ENCODE results near the gene BPIFB1. TPM values are rescaled to one million over a fixed set of nuclear protein-coding genes. Genes with fewer than 3 reads are reported as not detected.

BPIFB1 gene
- total and polyA plus RNA-seq, 2 donors from 2014 or later = not detected

GRCh38 chr20:33316343-33316742 is 33.3 kb downstream of the BPIFB1 start:
- FAIRE-seq (no peak), DNase-seq (no peak)
- no peak overlapping the region for H3K27ac ChIP-seq (ENCODE audit: low read depth in 2 of 2, low read length in 2 of 2)
- no peaks in the 10 kb centered on the region for H3K9me3 ChIP-seq (ENCODE audit: control insufficient read depth in 2 of 3, insufficient read depth in 1 of 3, low read length in 3 of 3)
- no peaks in the 10 kb centered on the region for H3K4me1 ChIP-seq (ENCODE audit: control insufficient read depth in 2 of 3, insufficient read depth in 2 of 3, low read depth in 1 of 3, low read length in 3 of 3)
- no peaks in the 10 kb centered on the region for H3K36me3 ChIP-seq (ENCODE audit: control insufficient read depth in 2 of 3, insufficient read depth in 3 of 3, low read length in 3 of 3)
- H3K27me3 ChIP-seq (ENCODE audit: control insufficient read depth, insufficient read depth, low read length) = no peaks in the 10 kb centered on the region
- no peak for TF ChIP-seq CTCF (IDR thresholded peaks at IDR 0.05; ENCODE audit: borderline replicate concordance, extremely low read depth, insufficient read depth)
- no peak overlapping the region for H3K9ac ChIP-seq (ENCODE audit: low read length in 3 of 3)
- H3K4me3 ChIP-seq (ENCODE audit: low read length in 3 of 3) = no peak overlapping the region
- intact Hi-C loops (cut with DNase I) = no loop called here

GRCh38 chr20:33316958-33317357 is 33.9 kb downstream of the BPIFB1 start:
- FAIRE-seq (no peak), DNase-seq (no peak)
- TF ChIP-seq CTCF (IDR thresholded peaks at IDR 0.05; ENCODE audit: borderline replicate concordance, extremely low read depth, insufficient read depth) = no peak
- H3K9ac ChIP-seq (ENCODE audit: low read length in 3 of 3) = no peak overlapping the region
- no peaks in the 10 kb centered on the region for H3K27me3 ChIP-seq (ENCODE audit: control insufficient read depth, insufficient read depth, low read length)
- H3K4me1 ChIP-seq (ENCODE audit: control insufficient read depth in 2 of 3, insufficient read depth in 2 of 3, low read depth in 1 of 3, low read length in 3 of 3) = no peaks in the 10 kb centered on the region
- H3K36me3 ChIP-seq (ENCODE audit: control insufficient read depth in 2 of 3, insufficient read depth in 3 of 3, low read length in 3 of 3) = no peaks in the 10 kb centered on the region
- no peak overlapping the region for H3K27ac ChIP-seq (ENCODE audit: low read depth in 2 of 2, low read length in 2 of 2)
- no peak overlapping the region for H3K4me3 ChIP-seq (ENCODE audit: low read length in 3 of 3)
- intact Hi-C loops (cut with DNase I) = no loop called here
- no peaks in the 10 kb centered on the region for H3K9me3 ChIP-seq (ENCODE audit: control insufficient read depth in 2 of 3, insufficient read depth in 1 of 3, low read length in 3 of 3)

GRCh38 chr20:33317424-33318095 is 34.5 kb downstream of the BPIFB1 start:
- Histone ChIP-seq H3K27me3 (ENCODE audit: control insufficient read depth, insufficient read depth, low read length) (no peaks in the 10 kb centered on the region), H3K4me3 (ENCODE audit: low read length in 3 of 3) (no peak overlapping the region), H3K9me3 (ENCODE audit: control insufficient read depth in 2 of 3, insufficient read depth in 1 of 3, low read length in 3 of 3) (no peaks in the 10 kb centered on the region), H3K36me3 (ENCODE audit: control insufficient read depth in 2 of 3, insufficient read depth in 3 of 3, low read length in 3 of 3) (no peaks in the 10 kb centered on the region), H3K4me1 (ENCODE audit: control insufficient read depth in 2 of 3, insufficient read depth in 2 of 3, low read depth in 1 of 3, low read length in 3 of 3) (no peaks in the 10 kb centered on the region), H3K9ac (ENCODE audit: low read length in 3 of 3) (no peak overlapping the region), H3K27ac (ENCODE audit: low read depth in 2 of 2, low read length in 2 of 2) (no peak overlapping the region)
- FAIRE-seq (no peak), DNase-seq (no peak)
- intact Hi-C loops (cut with DNase I) = no loop called here
- no peak for TF ChIP-seq CTCF (IDR thresholded peaks at IDR 0.05; ENCODE audit: borderline replicate concordance, extremely low read depth, insufficient read depth)

- intact Hi-C loops (cut with DNase I) = no loop called here
- no peak overlapping the region for H3K9ac ChIP-seq (ENCODE audit: low read length in 3 of 3)
- H3K4me1 ChIP-seq (ENCODE audit: control insufficient read depth in 2 of 3, insufficient read depth in 2 of 3, low read depth in 1 of 3, low read length in 3 of 3) = no peaks in the 10 kb centered on the region
- H3K9me3 ChIP-seq (ENCODE audit: control insufficient read depth in 2 of 3, insufficient read depth in 1 of 3, low read length in 3 of 3) = no peaks in the 10 kb centered on the region
- no peak overlapping the region for H3K27ac ChIP-seq (ENCODE audit: low read depth in 2 of 2, low read length in 2 of 2)
- no peak for TF ChIP-seq CTCF (IDR thresholded peaks at IDR 0.05; ENCODE audit: borderline replicate concordance, extremely low read depth, insufficient read depth)
- DNase-seq (no peak), FAIRE-seq (no peak)
- no peaks in the 10 kb centered on the region for H3K27me3 ChIP-seq (ENCODE audit: control insufficient read depth, insufficient read depth, low read length)
- H3K36me3 ChIP-seq (ENCODE audit: control insufficient read depth in 2 of 3, insufficient read depth in 3 of 3, low read length in 3 of 3) = no peaks in the 10 kb centered on the region
- H3K4me3 ChIP-seq (ENCODE audit: low read length in 3 of 3) = no peak overlapping the region
Observed at GRCh38 chr20:33318096-33318429, 35.0 kb downstream of the BPIFB1 start.
